ENCODE data around the gene DHRS4L2.
"Not testable (repeated sequence)": the region's sequence is repeated elsewhere in the genome, so short reads cannot be mapped to it uniquely, and the experiment has no call there.

The DHRS4L2 gene

DNA sequence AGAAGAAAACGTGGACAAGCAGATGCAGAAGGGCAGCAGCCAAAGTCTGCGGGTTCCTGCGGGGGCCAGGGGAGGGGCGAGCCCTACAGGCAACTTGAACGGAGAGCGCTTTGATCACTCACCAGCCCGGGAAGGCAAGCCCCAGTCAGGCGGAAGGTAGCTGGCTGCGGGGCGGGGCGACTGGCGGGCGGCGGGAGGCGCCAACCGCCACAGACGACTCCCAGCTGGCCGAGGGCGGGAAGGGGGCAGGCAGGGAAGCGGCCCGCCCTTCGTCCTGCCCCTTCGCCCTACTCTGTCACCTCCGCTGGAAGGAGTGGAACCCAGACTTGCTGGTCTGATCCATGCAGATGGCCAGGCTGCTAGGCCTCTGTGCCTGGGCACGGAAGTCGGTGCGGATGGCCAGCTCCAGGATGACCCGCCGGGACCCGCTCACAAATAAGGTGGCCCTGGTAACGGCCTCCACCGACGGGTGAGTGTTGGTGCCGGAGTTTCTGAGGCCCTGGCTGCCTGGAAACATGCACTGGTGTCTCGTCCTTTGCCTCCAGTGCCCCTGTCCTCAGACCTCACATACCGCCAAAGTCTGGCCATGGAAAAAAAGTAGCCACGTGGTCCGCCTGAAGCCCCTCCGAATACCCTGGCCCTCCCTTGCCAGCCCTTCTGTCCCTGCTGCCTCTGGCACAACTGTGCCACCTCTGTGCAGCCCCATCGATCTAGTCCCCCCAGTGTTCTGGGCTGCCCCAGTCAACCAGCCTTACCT, at the start of gene DHRS4L2:
TSS of gene DHRS4L2 (plus strand) at position 323 of the 757 bp plus-strand sequence. CDS start at position 342, 19 bp downstream.
- FAIRE-seq = not testable (repeated sequence)

DNA sequence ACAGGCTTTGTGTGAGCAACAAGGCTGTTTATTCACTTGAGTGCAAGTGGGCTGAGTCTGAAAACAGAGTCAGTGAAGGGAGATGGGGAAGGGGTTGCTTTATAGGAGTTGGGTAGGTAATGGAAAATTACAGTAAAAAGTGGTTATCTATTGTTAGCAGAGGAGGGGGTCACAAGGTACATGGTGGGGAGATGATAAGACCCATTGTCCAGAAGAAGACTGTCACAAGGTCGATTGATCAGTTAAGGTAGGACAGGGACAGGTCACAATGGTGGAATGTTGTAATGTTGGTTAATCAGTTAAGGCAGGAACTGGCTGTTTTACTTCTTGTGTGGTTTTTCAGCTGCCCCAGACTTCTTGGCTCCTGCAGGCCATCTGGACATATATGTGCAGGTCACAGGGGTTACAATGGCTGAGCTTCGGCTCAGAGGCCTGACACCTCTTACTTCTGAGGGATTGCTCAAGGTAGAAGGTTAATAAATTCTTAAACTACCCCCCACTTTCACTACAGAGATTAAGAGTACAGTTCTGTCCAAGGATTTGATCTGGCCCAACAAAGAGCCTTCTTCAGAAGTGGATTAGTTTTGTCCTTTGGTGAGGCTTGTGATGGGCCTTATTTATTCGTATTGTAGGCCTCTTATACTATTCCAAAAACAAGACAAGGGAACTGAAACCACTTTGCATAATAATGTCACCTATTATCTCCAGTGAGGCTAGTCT, 49.0 kb upstream of the DHRS4L2 start:
- FAIRE-seq = no peak

DNA sequence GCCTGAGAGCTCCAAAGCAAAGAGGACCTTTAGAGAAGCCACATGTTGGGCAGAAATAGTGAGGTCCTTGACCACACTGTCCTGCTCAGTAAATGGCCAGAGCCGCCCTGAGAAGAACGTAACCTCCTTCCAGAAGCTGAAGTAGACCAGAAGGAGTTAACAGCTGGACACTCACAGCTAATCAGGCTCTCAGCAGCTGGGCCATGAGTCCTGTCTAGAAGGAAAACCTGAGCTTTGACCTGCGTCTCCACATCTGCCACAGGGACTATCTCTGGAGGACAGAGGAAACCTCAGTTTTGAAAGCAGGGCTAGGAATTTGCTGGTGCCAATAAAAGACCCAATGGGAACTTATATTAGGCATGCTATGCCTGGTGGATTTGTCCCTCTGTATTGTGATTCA, 47.5 kb upstream of the DHRS4L2 start:
- no peak for FAIRE-seq

DNA sequence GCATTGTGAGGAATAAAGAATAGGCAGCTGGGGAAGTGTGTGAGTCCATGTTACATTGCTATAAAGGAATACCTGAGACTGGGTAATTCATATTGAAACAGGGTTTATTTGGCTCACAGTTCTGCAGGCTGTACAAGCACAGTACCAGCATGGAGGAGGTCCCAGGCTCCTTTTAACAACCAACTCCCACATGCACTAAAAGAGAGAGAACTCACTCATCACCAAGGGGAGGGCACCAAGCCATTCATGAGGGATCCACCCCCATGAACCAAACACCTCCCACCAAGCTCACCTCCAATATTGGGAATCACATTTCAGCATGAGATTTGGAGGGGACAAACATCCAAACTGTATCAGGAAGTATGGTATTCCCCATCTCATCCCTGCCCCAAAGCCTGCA, 47.1 kb upstream of the DHRS4L2 start:
- no peak for FAIRE-seq

DNA sequence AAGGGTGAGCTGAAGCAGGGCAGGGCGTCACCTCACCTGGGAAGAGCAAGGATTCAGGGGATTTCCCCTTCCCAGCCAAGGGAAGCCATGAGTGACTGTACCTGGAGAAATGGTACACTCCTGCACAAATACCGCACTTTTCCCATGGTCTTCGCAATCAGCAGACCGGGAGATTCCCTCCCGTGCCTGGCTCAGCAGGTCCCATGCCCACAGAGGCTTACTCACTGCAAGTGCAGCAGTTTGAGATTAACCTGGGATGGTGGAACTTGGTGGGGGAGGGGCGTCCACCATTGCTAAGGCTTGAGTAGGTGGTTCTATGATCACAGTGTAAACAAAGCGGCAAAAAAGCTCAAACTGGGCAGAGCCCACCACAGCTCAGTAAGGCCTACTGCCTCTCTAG, 46.1 kb upstream of the DHRS4L2 start:
- FAIRE-seq = no peak

DNA sequence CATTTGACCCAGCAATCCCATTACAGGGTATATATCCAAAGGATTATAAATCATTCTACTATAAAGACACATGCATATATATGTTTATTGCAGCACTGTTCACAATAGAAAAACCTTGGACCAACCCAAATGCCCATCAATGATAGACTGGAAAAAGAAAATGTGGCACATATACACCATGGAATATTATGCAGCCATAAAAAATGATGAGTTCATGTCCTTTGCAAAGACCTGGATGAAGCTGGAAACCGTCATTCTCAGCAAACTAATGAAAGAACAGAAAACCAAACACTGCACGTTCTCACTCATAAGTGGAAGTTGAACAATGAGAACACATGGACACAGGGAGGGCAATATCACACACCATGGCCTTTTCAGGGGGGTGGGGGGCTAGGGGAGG, 39.7 kb upstream of the DHRS4L2 start:
- not testable (repeated sequence) for FAIRE-seq

DNA sequence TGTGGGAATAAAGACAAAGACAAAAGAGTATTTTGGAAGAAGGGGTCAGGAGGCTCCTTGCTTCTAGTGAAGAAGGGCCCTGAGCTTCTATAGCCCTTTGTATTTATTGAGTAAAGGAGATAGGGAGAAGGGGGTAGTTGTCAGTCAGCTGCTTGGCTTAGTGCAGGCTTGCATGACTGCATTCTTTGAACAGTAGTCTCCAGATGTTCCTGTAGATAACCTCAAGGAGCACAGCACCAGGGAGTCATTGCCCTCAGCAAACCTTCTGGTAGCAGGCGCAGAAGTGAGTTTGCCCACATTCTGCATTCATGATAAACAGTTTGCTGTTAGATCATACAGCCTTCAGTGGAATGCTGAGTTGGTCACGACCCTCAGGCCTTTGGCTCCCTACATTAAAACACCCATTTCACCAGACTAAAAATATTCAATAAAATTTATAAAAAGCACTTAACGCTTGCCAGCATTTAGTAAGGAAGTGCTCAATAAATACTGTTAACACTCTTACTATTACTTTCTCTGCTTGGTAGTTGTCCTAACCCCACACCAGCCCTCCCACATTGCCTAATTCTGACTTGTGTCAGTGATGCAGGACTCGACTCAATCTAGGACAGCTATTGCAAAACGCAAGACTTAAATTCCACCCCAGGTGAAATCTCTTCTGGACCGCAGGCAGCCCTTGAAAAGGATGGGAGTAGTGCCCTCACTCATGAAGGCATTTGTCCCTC, 38.2 kb upstream of the DHRS4L2 start:
- FAIRE-seq = no peak

DNA sequence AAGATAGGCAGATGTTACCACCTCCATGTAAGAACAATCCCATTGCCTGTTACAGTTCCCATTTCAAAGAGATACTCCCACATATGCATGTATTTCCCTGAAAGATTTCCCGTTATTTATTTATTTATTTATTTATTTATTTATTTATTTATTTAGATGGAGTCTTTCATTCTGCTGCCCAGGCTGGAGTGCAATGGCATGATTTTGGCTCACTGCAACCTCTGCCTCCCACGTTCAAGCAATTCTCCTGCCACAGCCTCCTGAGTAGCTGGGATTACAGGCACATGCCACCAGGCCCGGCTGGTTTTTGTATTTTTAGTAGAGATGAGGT, 37.6 kb upstream of the DHRS4L2 start:
- FAIRE-seq = not testable (repeated sequence)

DNA sequence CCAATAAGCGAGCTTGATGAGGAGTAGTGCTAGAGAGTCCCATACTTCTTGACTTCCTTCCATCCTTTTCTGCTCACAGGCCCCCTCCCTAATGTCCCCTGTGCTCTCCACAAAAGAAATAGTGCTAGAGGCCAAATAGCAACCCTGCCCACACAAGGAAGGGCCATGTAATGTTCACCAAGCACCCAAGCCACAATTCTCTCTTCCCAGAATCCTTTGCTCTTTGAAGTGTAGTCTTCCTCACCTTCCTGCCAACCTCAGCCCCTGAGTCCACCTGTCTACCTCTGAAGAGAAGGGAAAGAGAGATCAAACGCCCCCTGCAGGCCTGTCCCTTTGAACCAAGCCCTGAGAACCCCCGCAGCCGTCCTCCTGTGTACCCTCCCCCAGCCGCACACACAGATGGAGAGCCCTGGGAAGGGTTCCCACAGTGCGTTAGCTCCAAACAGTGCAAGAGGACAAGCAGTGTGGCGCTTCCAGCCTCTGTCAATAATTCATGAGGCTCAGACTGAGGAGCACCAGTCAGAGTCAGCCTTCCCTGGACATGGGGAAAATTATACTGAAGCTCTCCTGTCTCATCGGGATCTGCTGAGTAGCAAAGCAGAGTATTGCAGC, 37.0 kb upstream of the DHRS4L2 start:
- FAIRE-seq = no peak

DNA sequence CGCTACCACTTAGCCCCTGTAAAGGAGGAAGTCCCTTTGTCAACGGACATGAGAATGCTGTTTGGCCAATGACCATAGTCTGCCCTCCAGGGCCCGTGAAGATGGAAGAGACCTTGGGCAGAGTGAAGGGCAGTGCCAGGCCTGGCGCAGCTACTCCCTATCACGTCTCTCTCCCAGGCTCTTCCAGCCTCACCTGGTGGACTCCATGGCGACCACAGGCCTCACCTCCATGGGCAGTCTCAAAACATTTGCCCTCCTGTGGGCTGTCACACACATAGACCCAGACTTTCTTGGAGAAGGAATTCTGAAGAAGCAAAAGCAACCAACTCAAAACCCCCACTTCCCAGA, 35.6 kb upstream of the DHRS4L2 start:
- not testable (repeated sequence) for FAIRE-seq

DNA sequence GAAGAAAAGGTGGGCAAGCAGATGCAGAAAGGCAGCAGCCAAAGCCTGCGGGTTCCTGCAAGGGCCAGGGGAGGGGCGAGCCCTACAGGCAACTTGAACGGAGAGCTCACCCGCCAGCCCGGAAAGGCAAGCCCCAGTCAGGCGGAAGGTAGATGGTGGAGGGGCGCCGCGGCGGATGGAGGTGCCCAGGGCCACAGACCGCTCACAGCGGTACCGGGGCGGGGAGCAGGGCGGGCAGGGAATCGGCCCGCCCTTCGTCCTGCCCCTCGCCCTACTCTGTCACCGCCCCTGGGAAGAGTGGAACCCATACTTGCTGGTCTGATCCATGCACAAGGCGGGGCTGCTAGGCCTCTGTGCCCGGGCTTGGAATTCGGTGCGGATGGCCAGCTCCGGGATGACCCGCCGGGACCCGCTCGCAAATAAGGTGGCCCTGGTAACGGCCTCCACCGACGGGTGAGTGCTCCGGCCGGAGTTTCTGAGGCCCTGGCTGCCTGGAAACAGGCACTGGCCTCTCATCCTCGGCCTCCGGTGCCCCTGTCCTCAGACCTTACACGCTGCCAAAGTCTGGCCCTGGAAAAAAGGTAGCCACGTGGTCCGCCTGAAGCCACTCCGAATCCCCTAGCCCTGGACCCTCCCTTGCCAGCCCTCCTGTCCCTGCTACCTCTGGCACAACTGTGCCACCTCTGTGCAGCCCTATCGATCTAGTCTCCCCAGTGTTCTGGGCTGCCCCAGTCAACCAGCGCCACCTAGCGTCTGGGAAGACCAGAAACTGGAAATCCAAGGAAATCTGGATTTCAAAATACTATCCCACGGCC, 35.1 kb upstream of the DHRS4L2 start, which contains the start of gene DHRS4:
TSS of gene DHRS4 (plus strand) at position 307 of the 815 bp plus-strand sequence. CDS start at position 326, 19 bp downstream.
- FAIRE-seq = no peak

DNA sequence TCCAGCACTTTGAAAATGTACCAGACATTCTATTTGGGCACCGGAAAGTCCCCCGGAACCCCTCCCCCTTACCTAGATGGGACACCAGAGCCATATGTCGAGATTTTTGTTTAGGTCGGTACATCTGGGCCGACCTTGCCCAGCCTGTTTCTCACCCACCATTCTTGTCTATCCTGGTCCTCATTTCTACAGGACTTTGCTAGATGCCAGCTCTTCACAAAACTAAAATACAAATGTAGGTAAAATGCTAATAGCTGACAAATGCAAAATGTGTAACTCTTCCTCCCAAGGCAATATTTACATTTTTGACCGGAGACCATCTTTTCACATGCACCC, 34.5 kb upstream of the DHRS4L2 start:
- not testable (repeated sequence) for FAIRE-seq

DNA sequence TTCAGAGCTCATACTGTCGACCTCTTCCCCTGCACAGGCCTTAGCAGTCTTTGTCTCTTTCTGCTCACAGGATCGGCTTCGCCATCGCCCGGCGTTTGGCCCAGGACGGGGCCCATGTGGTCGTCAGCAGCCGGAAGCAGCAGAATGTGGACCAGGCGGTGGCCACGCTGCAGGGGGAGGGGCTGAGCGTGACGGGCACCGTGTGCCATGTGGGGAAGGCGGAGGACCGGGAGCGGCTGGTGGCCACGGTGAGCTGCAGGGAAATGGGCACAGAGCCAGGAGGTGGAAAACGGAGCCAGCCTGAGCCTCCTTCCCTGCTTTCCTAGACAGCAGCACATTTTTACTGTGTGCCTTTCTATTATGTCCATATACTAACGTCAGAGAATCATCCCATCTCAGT, 33.8 kb upstream of the DHRS4L2 start:
- not testable (repeated sequence) for FAIRE-seq

DNA sequence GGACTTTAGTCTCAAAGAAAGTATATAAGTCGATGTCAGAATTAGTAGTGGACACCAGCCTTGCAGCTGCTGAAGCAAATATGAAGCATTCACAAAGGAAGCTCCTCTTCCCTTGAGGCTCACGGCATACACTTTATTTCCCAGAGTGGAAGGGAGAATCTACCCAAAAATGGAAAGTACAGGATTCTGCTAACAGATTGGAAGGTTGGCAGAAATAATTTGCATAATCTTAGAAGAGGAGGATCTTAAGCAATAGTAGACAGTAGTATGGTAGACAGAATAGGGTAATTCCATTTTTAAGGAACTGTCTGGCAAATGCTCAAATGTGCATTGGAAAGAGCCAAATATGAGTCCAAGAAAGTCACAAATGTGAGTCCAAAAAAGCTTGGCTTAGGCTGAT, 32.9 kb upstream of the DHRS4L2 start:
- not testable (repeated sequence) for FAIRE-seq

DNA sequence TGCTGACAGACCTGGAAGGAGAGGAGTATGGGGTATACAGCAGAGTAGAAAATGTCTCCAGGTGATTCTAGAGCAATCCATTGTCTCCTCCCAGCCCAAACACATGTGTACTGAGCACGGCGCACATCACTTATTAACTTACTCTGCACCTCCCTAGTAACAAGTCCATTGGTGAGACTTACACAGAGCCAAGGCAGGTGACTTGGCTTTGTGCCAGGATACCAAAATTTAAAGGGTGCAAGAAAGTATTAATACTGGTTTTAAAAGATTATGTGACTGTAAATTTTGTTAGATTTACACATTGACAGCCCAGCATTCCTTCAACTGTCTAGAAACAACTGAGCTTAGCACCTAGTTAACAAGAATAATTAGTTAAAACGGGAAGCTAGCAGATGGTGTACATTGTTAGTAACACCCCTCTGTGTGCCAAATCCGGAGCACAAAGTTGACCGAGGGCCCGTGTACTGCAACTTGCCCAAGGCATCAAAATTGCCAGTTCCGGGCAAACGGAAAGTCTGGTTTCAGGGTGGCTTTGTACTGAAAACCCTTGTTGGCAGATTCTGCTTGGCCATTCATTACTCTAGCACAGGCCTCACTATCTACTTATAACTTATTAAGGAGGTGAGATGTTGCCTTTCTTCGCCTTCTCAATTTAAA, 30.7 kb upstream of the DHRS4L2 start:
- FAIRE-seq = not testable (repeated sequence)

DNA sequence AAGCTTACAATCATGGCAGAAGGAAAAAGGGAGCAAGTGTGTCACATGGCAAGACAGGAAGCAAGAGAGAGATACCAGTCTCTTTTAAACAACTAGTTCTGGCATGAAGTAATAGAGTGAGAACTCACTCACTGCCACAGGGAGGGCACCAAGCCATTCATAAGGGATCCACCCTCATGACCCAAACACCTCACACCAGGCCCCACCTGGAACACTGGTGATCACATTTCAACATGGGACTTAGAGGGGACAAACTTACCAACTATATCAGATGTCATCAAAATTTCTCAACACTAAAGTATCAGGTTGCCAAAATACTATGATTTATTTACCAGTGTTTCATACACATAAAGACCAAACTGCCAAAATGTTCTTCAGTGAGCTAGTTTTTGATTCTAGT, 27.8 kb upstream of the DHRS4L2 start:
- FAIRE-seq = not testable (repeated sequence)

DNA sequence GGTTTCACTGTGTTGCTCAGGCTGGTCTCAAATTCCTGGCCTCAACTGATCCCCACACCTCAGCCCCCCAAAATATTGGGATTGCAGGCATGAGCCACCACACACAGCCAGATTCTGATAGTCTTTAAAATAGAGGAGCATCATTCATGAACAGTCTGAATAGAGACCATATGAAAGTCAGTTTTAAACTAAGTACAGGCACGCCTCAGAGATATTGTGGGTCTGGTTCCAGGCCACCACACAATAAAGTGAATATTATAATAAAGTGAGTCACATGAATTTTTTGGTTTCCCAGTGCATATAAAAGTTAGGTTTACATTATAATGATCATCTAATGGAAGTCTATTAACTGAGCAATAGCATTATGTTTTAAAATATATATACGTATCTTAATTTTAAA, 27.0 kb upstream of the DHRS4L2 start:
- FAIRE-seq = not testable (repeated sequence)

DNA sequence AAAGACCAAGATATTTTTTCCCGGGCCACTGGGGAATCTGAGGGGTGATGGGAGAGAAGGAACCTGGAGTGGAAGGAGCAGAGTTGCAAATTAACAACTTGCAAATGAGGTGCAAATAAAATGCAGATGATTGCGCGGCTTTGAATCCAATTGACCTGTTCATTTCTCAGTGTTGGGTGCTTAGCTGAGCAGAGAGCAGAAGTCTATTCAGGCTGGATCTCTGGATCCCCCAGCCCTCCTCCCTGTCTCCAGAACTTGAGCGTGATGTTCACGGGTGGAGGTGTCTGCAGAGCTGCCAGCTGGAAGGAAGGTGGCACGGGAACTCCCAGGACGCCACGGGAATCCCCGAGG, 19.6 kb upstream of the DHRS4L2 start:
- FAIRE-seq = not testable (repeated sequence)

DNA sequence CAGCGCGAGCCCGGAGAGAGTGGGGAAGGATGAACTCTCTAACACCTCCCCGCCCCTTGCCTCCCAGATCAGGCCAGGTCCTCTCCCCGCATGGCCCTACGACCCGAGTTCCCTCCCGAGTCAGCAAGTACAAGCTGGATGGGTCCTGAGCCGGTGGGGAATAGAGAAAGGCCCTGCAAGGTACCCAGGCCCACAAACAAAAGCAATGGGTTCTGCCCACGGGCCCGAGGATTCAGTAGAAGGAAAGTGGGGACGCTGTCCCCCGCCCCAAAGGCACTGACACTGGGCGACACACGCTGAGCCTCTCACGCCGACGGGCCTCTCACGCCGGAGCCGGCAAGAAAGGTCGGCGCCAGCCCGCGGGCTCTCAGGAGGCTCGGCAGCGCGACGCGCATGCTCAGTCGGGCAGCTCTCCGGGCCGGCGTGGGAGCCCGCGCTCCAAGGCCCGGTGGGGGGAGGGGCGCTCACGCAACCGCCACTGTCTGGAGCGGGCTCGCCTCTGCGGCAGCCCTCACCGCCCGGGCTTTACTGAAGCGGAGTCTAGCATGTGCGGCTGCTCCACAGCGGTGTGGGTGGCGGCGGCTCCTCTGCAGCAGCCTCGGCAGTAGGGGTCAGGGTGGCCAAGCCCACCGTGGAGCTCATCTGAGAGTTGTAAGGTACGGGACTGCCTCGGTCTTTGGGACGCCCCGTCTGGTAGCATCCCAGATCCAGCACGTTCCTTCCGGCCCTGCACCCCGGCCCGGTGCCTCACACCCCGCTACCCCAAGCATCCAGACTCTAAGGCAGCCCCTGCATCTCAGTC, 19.0 kb upstream of the DHRS4L2 start:
- not testable (repeated sequence) for FAIRE-seq

DNA sequence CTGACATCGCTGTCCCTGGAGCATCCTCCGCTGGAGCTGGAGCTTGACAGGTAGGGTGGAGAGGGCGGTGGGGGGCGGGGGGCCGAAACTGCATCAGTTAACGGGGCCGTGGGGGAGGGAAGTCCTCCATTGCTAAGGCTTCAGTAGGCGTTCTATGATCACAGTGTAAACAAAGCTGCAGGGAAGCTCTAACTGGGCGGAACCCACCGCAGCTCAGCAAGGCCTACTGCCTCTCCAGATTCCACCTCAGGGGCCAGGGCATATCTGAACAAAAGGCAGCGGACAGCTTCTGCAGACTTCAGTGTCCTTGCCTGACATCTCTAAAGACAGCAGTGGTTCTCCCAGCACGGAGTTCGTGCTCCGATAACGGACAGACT, 18.5 kb upstream of the DHRS4L2 start:
- FAIRE-seq = not testable (repeated sequence)

DNA sequence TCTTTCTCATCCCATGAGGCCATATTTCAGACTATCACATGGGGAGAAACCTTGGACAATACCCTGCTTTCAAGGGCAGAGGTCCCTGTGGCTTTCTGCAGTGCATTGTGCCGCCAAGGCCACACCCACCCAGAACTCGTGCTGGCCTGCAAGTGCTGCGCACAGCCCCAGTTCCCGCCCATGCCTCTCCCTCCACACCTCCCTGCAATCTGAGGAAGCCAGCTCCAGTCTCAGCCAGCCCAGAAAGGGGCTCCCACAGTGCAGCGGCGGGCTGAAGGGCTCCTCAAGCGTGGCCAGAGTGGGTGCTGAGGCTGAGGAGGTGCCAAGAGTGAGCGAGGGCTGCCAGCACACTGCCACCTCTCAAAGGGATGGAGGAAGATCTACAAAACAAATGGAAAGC, 15.6 kb upstream of the DHRS4L2 start:
- not testable (repeated sequence) for FAIRE-seq
